GM12878 (cell line): ENCODE results near the gene RIPPLY1. TPM values are rescaled to one million over a fixed set of nuclear protein-coding genes. Genes with fewer than 3 reads are reported as not detected.

Experiments used
- ATAC-seq: fragments of 200-7000 bp; cut with Tn5 transposase; 3 replicates; pipeline ENCODE4 v1.9.1; 2020; ENCODE audit warnings: mild to moderate bottlenecking, moderate library complexity
- BruUV-seq: library from RNA; stranded (reverse); fragments of 400-500 nt; replicated peaks from 2 replicates; lab custom pipeline; 2021; lab: Mats Ljungman, UMichigan
- CTCF ChIA-PET: fragments of 300-600 bp; sonication (Branson Sonifier 250); formaldehyde crosslinking; extraction: SDS; loops from one replicate; lab custom pipeline; 2021; ENCODE audit warnings: inconsistent platforms; lab: Yijun Ruan, JAX
- POLR2A ChIA-PET: fragments of 350-600 bp; formaldehyde crosslinking; extraction: SDS; loops from one replicate; lab custom pipeline; 2021; ENCODE audit warnings: inconsistent platforms; lab: Charles Lee
- RAD21 ChIA-PET: fragments of 300-600 bp; sonication (Branson Sonifier 250); formaldehyde crosslinking; loops from one replicate; lab custom pipeline; 2023; ENCODE audit warnings: antibody characterized with exemption; ENCODE audit not compliant: unreplicated experiment; lab: Charles Lee
- SMC1A ChIA-PET: fragments of 300-600 bp; sonication (Branson Sonifier 250); formaldehyde crosslinking; loops from one replicate; lab custom pipeline; 2023; ENCODE audit not compliant: unreplicated experiment, uncharacterized antibody; lab: Charles Lee
- DNase-seq: peaks from one replicate; pipeline ENCODE4 v3.0.0-alpha.2; 2011; ENCODE audit warnings: low read depth, low spot score
- FAIRE-seq: peaks from 3 replicates; lab custom pipeline; 2011; peaks lifted over from hg19 to GRCh38; lab: Jason Lieb, UNC
- H2AFZ ChIP-seq: 2 replicates; pipeline ENCODE4 v1.6.0; 2011; ENCODE audit warnings: low read depth, low read length, control low read depth; ENCODE audit not compliant: control insufficient read depth
- H3K27ac ChIP-seq: 2 replicates; pipeline ENCODE4 v1.5.1; 2011; ENCODE audit warnings: control low read depth; ENCODE audit not compliant: control insufficient read depth, insufficient read depth
- H3K27me3 ChIP-seq, 2 experiments: replicated peaks in 1 of 2; 2 replicates each; pipeline versions ENCODE4 v1.6.0 to v1.6.1; 2011; ENCODE audit warnings: low read length in 1 of 2; ENCODE audit not compliant: control insufficient read depth in 2 of 2, insufficient read depth in 2 of 2
- H3K36me3 ChIP-seq, 2 experiments: 2 replicates each; pipeline ENCODE4 v1.5.1; 2011; ENCODE audit warnings: low read length in 1 of 2; ENCODE audit not compliant: control insufficient read depth in 2 of 2, insufficient read depth in 2 of 2
- H3K4me1 ChIP-seq: 2 replicates; pipeline ENCODE4 v1.6.1; 2011; ENCODE audit warnings: mild to moderate bottlenecking, low read length, moderate library complexity, mixed read lengths; ENCODE audit not compliant: control insufficient read depth, insufficient read depth
- H3K4me2 ChIP-seq: 2 replicates; pipeline ENCODE4 v1.6.0; 2011; ENCODE audit warnings: control low read depth; ENCODE audit not compliant: control insufficient read depth, insufficient read depth
- H3K4me3 ChIP-seq: fragments of 200-600 bp; sonication (generic); 2 replicates; pipeline ENCODE4 v1.5.1; 2016
- H3K79me2 ChIP-seq: 2 replicates; pipeline ENCODE4 v1.6.0; 2011; ENCODE audit warnings: low read length; ENCODE audit not compliant: control insufficient read depth, insufficient read depth
- H3K9ac ChIP-seq: 2 replicates; pipeline ENCODE4 v1.8.0; 2011; ENCODE audit warnings: low read length, control low read depth, mixed read lengths; ENCODE audit not compliant: control insufficient read depth, insufficient read depth
- H3K9me3 ChIP-seq: replicated peaks from 3 replicates; pipeline ENCODE4 v1.5.1; 2011; ENCODE audit warnings: mild to moderate bottlenecking, low read length; ENCODE audit not compliant: control insufficient read depth, insufficient read depth
- H4K20me1 ChIP-seq: 2 replicates; pipeline ENCODE4 v1.6.0; 2011; ENCODE audit not compliant: control insufficient read depth, insufficient read depth
- EZH2 ChIP-seq: IDR thresholded peaks from 2 replicates; pipeline ENCODE4 v1.6.1; 2012; ENCODE audit warnings: low read depth, mild to moderate bottlenecking, control low read depth, inconsistent platforms, low read length, borderline replicate concordance; ENCODE audit not compliant: control insufficient read depth
- HDAC6 ChIP-seq: fragments of 200-600 bp; sonication (generic); IDR thresholded peaks from one replicate; pipeline ENCODE4 v1.8.0; 2017; ENCODE audit warnings: antibody characterized with exemption; ENCODE audit not compliant: unreplicated experiment
- MEF2A ChIP-seq: IDR thresholded peaks from 2 replicates; pipeline ENCODE4 v1.6.1; 2011; ENCODE audit warnings: low read depth, mild to moderate bottlenecking, low read length, moderate library complexity; ENCODE audit not compliant: insufficient read depth
- NFYB ChIP-seq: IDR thresholded peaks from 2 replicates; pipeline ENCODE4 v1.6.1; 2011; ENCODE audit warnings: low read depth, mild to moderate bottlenecking, low read length, improper control_type of control experiment, moderate library complexity; ENCODE audit not compliant: insufficient read depth
- NR2C2 ChIP-seq: IDR thresholded peaks from 2 replicates; pipeline ENCODE4 v1.6.1; 2011; ENCODE audit warnings: borderline replicate concordance, low read depth; ENCODE audit not compliant: control insufficient read depth, insufficient read length
- POU2F2 ChIP-seq: IDR thresholded peaks from 3 replicates; pipeline ENCODE4 v1.6.1; 2011; ENCODE audit warnings: low read depth, mild to moderate bottlenecking, low read length, borderline replicate concordance
- RB1 ChIP-seq: fragments of 450-650 bp; formaldehyde crosslinking; IDR thresholded peaks from 2 replicates; pipeline ENCODE4 v1.6.1; 2017; ENCODE audit warnings: mild to moderate bottlenecking, borderline replicate concordance
- YBX1 ChIP-seq: fragments of 450-650 bp; IDR thresholded peaks from 2 replicates; pipeline ENCODE4 v1.6.1; 2016; ENCODE audit warnings: antibody characterized with exemption
- YY1 ChIP-seq: IDR thresholded peaks from 2 replicates; pipeline ENCODE4 v1.6.1; 2011; ENCODE audit warnings: low read depth, mild to moderate bottlenecking, low read length
- ZNF207 ChIP-seq: fragments of 450-650 bp; IDR thresholded peaks from 2 replicates; pipeline ENCODE4 v1.6.1; 2014; ENCODE audit warnings: antibody characterized with exemption, mild to moderate bottlenecking, borderline replicate concordance
- WGBS: methylation state at CpG from one replicate; pipeline ENCODE4 v1.1.6; 2016; ENCODE audit warnings: low lambda C conversion rate; ENCODE audit not compliant: insufficient replicate concordance, insufficient coverage; ENCODE audit errors: missing lambda C conversion rate; 5-methylcytosine and 5-hydroxymethylcytosine counted together
- in situ Hi-C: fragments of 300-500 bp; cut with MboI; formaldehyde crosslinking; loops from 9 replicates; pipeline ENCODE4 v1.14.3; 2018; ENCODE audit warnings: mixed read lengths
- intact Hi-C: fragments of 100-400 bp; cut with micrococcal nuclease; formaldehyde crosslinking; loops from one replicate; pipeline ENCODE4 v1.14.2; 2022; ENCODE audit not compliant: unreplicated experiment
- polyA plus RNA-seq, 11 experiments: library from polyadenylated mRNA; depleted of rRNA in 4 of 11; unstranded in 6 of 11; stranded (reverse) in 5 of 11; fragments of >200 nt; fragmentation: Nextera tagmentation in 4 of 11; fragmentation: Illumina TruSeq in 1 of 11; extraction: Ambion mirVana in 4 of 11; extraction: Trizol in 1 of 11; gene quantifications; 1 replicate in 1 of 11; 2 replicates in 10 of 11; pipeline versions ENCODE4 v1.2.1 to v1.2.3, GENCODE V29; 2011 to 2016; ENCODE audit warnings: inconsistent platforms in 2 of 11, missing spikeins in 2 of 11, low read depth in 1 of 11
- total RNA-seq, 4 experiments: library from RNA; depleted of rRNA in 3 of 4; stranded (reverse); fragments of >200 nt in 3 of 4; fragmentation: Illumina TruSeq in 1 of 4; extraction: Trizol in 1 of 4; gene quantifications; 2 replicates each; pipeline versions ENCODE4 v1.2.1 to v1.2.3, GENCODE V29; 2013 to 2021
- TF ChIP-seq, protein P1 (sequence below): IDR thresholded peaks from 2 replicates; pipeline ENCODE4 v1.6.1; 2011; ENCODE audit warnings: low read depth, mild to moderate bottlenecking, low read length, moderate library complexity, borderline replicate concordance; ENCODE audit errors: extremely low read depth
- TF ChIP-seq, protein P2 (sequence below): fragments of 450-650 bp; IDR thresholded peaks from 2 replicates; pipeline ENCODE4 v1.6.1; 2017; ENCODE audit warnings: mild to moderate bottlenecking, moderate library complexity

Gene RIPPLY1
- total and polyA plus RNA-seq, 10 of the 15 experiments (the other 5 are each of a cell fraction or from before 2014, with no cell fraction given): not detected

DNA sequence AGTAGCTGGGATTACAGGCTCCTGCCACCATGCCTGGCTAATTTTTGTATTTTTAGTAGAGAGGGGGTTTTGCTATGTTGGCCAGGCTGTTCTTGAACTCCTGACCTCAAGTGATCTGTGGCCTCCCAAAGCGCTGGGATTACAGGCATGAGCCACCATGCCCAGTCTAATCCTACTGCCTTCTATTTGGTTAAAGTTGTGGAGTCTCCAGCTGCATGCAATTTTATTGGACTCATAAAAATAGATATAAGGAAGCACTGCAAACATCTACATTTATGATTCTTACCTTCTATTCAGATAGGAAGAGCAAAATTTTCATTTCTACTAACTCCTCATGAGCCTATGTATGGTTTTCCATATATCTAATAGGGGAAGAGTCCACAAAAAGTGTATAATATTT, 13.7 kb downstream of the RIPPLY1 start:
- Histone ChIP-seq H3K9ac (no peak overlapping the region), H3K36me3 (no peaks in the 10 kb centered on the region), H3K27ac (no peak overlapping the region), H3K4me1 (no peaks in the 10 kb centered on the region), H3K9me3 (no peaks in the 10 kb centered on the region), H2AFZ (no peak overlapping the region), H4K20me1 (no peaks in the 10 kb centered on the region), H3K27me3 (no peaks in the 10 kb centered on the region; a peak in 1 of 4 replicates), H3K79me2 (no peaks in the 10 kb centered on the region), H3K4me2 (no peak overlapping the region), H3K4me3 (no peak overlapping the region)
- RAD21 ChIA-PET: no interaction called here
- no peak for DNase-seq
- no TSS peak for BruUV-seq
- 25% methylated on average over 1 of the region's 1 CpG for WGBS
- no peak for FAIRE-seq
- POLR2A ChIA-PET: no interaction called here
- in situ Hi-C loops: no loop called here
- SMC1A ChIA-PET: no interaction called here
- TF ChIP-seq, protein P1, sequence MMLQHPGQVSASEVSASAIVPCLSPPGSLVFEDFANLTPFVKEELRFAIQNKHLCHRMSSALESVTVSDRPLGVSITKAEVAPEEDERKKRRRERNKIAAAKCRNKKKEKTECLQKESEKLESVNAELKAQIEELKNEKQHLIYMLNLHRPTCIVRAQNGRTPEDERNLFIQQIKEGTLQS: no peak
- TF ChIP-seq MEF2A: no peak
- no peak for TF ChIP-seq ZNF207
- TF ChIP-seq YY1: no peak
- no peak for TF ChIP-seq POU2F2
- no peak for TF ChIP-seq RB1
- no peak for TF ChIP-seq NR2C2
- CTCF ChIA-PET: interaction anchor here (1.5 kb wide), 1 partner anchor 15 kb away, joined by 4 read pairs; no protein-coding TSS in a partner anchor
- ATAC-seq: no peak
- intact Hi-C loops: no loop called here

DNA sequence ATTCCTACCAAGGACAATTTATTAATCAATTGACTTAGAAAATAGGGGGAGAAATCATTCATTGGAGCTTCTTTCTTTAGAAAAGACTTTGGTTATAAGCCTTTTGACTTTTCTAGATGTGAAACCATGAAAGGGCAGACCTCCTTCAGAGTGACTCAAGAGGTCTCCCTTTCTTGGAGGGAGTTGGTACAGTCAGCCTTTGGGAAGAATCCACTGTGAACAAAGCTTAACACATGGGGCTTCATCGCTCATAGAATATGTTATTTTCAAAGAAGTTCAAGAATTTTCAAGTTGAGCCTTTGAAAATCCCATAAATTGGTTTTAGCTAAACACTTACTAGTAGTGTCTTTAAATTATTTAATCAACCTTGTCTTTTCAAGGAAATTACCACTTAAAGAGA, 28.0 kb downstream of the RIPPLY1 start:
- no peak overlapping the region for H3K27ac ChIP-seq
- POLR2A ChIA-PET: no interaction called here
- no peak overlapping the region for H3K4me2 ChIP-seq
- intact Hi-C loops: no loop called here
- H3K79me2 ChIP-seq: no peaks in the 10 kb centered on the region
- RAD21 ChIA-PET: interaction anchor here (2.4 kb wide), 1 partner anchor 23 kb away, joined by 10 read pairs; no protein-coding TSS in a partner anchor
- DNase-seq: no peak
- no peak overlapping the region for H2AFZ ChIP-seq
- no peaks in the 10 kb centered on the region for H3K4me1 ChIP-seq
- WGBS: 16% methylated on average over 1 of the region's 1 CpG
- SMC1A ChIA-PET: interaction anchor here (0.6 to 1.8 kb wide), 5 partner anchors 7 to 1710 kb away, joined by 3 to 4 read pairs (median 3); partner anchors contain the start of gene TSC22D3
- no peak overlapping the region for H3K4me3 ChIP-seq
- no peaks in the 10 kb centered on the region for H4K20me1 ChIP-seq
- H3K9me3 ChIP-seq: no peaks in the 10 kb centered on the region
- CTCF ChIA-PET: interaction anchor here (0.6 to 3.5 kb wide), 8 partner anchors 9 to 901 kb away, joined by 3 to 16 read pairs (median 8); no protein-coding TSS in a partner anchor
- no peaks in the 10 kb centered on the region for H3K36me3 ChIP-seq
- H3K9ac ChIP-seq: no peak overlapping the region
- H3K27me3 ChIP-seq: no peaks in the 10 kb centered on the region
- BruUV-seq: no TSS peak
- no peak for FAIRE-seq
- in situ Hi-C loops: no loop called here
- ATAC-seq: no peak
- TF ChIP-seq NFYB (no peak), YBX1 (no peak), EZH2 (no peak), HDAC6 (no peak)
- TF ChIP-seq, protein P2, sequence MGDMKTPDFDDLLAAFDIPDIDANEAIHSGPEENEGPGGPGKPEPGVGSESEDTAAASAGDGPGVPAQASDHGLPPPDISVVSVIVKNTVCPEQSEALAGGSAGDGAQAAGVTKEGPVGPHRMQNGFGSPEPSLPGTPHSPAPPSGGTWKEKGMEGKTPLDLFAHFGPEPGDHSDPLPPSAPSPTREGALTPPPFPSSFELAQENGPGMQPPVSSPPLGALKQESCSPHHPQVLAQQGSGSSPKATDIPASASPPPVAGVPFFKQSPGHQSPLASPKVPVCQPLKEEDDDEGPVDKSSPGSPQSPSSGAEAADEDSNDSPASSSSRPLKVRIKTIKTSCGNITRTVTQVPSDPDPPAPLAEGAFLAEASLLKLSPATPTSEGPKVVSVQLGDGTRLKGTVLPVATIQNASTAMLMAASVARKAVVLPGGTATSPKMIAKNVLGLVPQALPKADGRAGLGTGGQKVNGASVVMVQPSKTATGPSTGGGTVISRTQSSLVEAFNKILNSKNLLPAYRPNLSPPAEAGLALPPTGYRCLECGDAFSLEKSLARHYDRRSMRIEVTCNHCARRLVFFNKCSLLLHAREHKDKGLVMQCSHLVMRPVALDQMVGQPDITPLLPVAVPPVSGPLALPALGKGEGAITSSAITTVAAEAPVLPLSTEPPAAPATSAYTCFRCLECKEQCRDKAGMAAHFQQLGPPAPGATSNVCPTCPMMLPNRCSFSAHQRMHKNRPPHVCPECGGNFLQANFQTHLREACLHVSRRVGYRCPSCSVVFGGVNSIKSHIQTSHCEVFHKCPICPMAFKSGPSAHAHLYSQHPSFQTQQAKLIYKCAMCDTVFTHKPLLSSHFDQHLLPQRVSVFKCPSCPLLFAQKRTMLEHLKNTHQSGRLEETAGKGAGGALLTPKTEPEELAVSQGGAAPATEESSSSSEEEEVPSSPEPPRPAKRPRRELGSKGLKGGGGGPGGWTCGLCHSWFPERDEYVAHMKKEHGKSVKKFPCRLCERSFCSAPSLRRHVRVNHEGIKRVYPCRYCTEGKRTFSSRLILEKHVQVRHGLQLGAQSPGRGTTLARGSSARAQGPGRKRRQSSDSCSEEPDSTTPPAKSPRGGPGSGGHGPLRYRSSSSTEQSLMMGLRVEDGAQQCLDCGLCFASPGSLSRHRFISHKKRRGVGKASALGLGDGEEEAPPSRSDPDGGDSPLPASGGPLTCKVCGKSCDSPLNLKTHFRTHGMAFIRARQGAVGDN: no peak
